ENCODE measurements around the gene MRPS2. TPM values are rescaled to one million over a fixed set of nuclear protein-coding genes. Genes with fewer than 3 reads are reported as not detected.

MRPS2 gene
- total RNA-seq, 1 experiment from 2014 or later: 77.6 TPM

DNA sequence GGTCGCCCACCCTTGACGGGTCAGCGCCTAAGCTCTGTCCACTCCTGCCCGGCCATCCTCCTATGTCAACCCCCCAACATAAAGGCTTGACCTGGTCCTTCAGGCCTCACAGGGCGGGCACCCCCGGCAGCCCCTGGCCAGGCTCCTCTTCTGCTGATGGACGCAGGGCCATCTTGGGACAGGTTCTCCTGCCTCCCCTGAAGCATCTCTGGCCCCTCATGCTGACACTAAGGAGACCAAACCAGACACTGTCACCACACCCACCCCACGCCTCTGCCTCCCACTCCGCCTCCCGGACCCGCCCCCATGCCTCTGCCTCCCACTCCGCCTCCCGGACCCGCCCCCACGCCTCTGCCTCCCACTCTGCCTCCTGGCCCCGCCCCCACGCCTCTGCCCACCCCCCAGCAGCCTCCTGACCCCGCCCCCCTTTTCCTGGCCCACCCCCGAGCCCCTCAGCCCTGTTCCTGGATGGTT is 52.3 kb downstream of the MRPS2 start (continued):
- TF ChIP-seq ZNF671 (CRISPR knock-in tag; IDR thresholded peaks at IDR 0.05) (no peak), CTCF (IDR thresholded peaks at IDR 0.05) (no peak), ZNF121 (CRISPR knock-in tag; IDR thresholded peaks at IDR 0.05) (no peak)

Other genes starting within 250 kb of the MRPS2 start
- 36.2 to 44.4 TPM (median 37.4 TPM) in 3 replicates for gene PPP1R26, start 20.9 kb upstream of the MRPS2 start, total RNA-seq (2021)
- not detected in 3 replicates for gene LCN1, start 20.8 kb downstream of the MRPS2 start, total RNA-seq (2021)
- gene OBP2A, start 45.4 kb downstream of the MRPS2 start, total RNA-seq (2021): not detected in 3 replicates
- not detected in 3 replicates for gene PAEP, start 61.1 kb downstream of the MRPS2 start, total RNA-seq (2021)
- 0.25 to 0.37 TPM (median 0.27 TPM) in 3 replicates for gene GLT6D1, start 138.9 kb downstream of the MRPS2 start, total RNA-seq (2021)
- gene LCN9, start 162.6 kb downstream of the MRPS2 start, total RNA-seq (2021): 1.4 to 2.6 TPM (median 1.7 TPM) in 3 replicates
- not detected in 3 replicates for gene SOHLH1, start 198.8 kb downstream of the MRPS2 start, total RNA-seq (2021)
- gene KCNT1, start 201.5 kb downstream of the MRPS2 start, total RNA-seq (2021): 0.13 to 0.16 TPM (median 0.14 TPM) in 3 replicates

Data from WTC11 (cell line).